Testis (tissue), 3 donors: ENCODE measurements around the gene EMILIN2. TPM values are rescaled to one million over a fixed set of nuclear protein-coding genes. Genes with fewer than 3 reads are reported as not detected.
A peak's percentile ranks its signal among the peaks of the same experiment; 100 is the strongest.

Source experiments
- DNase-seq: peaks from one replicate; pipeline ENCODE4 v3.0.0-alpha.2; 2019
- H3K27ac ChIP-seq, 2 donors: fragments of 200-600 bp; sonication (generic); one replicate each; pipeline ENCODE4 v1.5.1; 2019
- H3K27me3 ChIP-seq: fragments of 200-600 bp; sonication (generic); one replicate; pipeline ENCODE4 v1.5.1; 2019
- H3K36me3 ChIP-seq: fragments of 200-600 bp; sonication (generic); one replicate; pipeline ENCODE4 v1.5.1; 2017; ENCODE audit warnings: low read depth; ENCODE audit errors: missing control alignments
- H3K4me1 ChIP-seq: fragments of 200-600 bp; sonication (generic); one replicate; pipeline ENCODE4 v1.5.1; 2019
- H3K4me3 ChIP-seq, 2 donors: fragments of 200-600 bp; sonication (generic); one replicate each; pipeline ENCODE4 v1.5.1; 2017 to 2019
- H3K9me3 ChIP-seq: fragments of 200-600 bp; sonication (generic); one replicate; pipeline ENCODE4 v1.5.1; 2017
- POLR2A ChIP-seq: fragments of 450-650 bp; IDR thresholded peaks from one replicate; pipeline ENCODE4 v1.6.1; 2017; ENCODE audit warnings: antibody characterized with exemption, mild to moderate bottlenecking, moderate library complexity
- WGBS, 2 donors: methylation state at CpG; one replicate each; pipeline ENCODE4 v1.1.5; 2018; 5-methylcytosine and 5-hydroxymethylcytosine counted together
- intact Hi-C: fragments of 100-400 bp; cut with DNase I; formaldehyde crosslinking; loops from one replicate; pipeline ENCODE4 v1.15.1; 2023; ENCODE audit warnings: low total_unique reads
- polyA plus RNA-seq: library from polyadenylated mRNA; stranded (reverse); fragments of 350-450 nt; fragmentation: Illumina TruSeq; extraction: RNeasy Lipid Tissue Mini Kit (QIAGEN cat#74804); gene quantifications from one replicate; pipeline ENCODE4 v1.2.3, GENCODE V29; 2014; ENCODE audit warnings: low read depth, low replicate concordance; ENCODE audit not compliant: insufficient read depth
- total RNA-seq, 2 donors: library from RNA; depleted of rRNA; stranded (reverse); fragments of >200 nt; gene quantifications; one replicate each; pipeline ENCODE4 v1.2.3, GENCODE V29; 2016
- TF ChIP-seq, protein P1 (sequence below), 3 experiments: fragments of 450-650 bp in 2 of 3; fragments of 200-600 bp in 1 of 3; sonication (generic) in 1 of 3; IDR thresholded peaks; one replicate each; pipeline ENCODE4 v1.5.1; 2016 to 2019; ENCODE audit warnings: antibody characterized with exemption in 3 of 3, mild to moderate bottlenecking in 2 of 3, moderate library complexity in 1 of 3

The EMILIN2 gene
- total and polyA plus RNA-seq, 3 donors from 2014 or later = 21.4 to 34.1 (median 26.4) TPM

DNA sequence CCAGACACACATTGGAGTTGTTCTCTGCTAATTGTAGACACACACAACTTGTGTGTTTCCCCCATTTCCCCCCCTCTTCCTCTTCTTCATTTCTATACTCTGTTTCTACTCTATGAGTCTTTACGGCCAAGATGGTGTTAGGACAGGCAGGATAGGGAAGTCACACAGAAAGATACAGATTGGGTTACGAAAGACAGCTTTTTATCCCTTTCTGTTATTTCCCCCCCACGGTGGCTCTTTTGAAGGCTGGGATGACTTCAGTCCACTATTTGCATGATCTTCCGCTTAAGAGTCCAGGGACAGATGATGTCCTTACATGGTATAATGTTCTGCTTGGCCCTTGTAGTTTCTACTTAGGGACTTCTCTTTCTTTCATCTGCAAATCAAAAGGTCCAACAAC lies 1.6 kb upstream of the EMILIN2 start:
- no peaks in the 10 kb centered on the region for H3K27me3 ChIP-seq
- intact Hi-C loops = no loop called here
- WGBS, 2 donors = 80 to 87% methylated on average over 4 of the region's 4 CpGs

DNA sequence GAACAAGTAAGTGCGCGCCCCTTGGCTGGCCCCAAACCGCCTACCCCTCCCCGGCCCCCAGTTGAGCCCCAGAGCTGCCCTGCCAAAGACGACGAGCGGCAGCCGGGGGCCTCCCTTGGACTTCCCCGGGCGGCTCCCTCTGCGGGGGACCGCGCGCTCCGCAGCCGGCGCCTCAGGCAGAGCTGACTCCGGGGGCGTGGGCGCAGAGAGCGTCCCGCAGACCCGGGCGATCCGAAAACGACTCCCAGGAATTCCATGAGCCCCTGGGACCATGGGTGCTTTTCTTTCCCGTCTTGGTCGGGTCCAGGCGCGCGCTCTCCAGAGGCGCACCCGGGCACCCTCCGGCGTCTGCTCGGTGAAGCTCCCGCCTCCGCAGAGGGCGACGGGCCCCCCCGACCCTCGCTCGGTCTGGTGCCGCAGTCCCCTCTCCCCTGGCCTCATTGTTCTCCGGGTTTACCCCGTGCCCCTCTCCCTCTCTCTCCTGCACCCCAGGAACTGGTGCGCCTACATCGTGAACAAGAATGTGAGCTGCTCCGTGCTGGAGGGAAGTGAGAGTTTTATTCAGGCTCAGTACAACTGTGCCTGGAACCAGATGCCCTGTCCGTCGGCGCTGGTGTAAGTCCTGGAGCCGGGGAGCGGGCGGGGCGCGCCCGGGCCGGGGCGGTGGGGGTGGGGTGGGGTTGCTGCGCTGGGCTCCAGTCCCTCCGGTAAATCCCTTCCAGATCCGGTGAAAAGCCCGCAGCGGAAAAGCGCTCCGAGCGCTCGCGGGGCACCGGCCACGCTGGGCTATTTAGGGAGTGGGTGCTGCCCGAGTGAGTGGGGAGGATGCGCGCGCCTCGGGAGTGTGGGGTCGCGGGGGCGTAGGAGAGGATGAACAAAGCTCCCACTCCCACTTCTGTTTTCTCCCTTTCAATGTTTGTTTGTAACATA lies 776 bp downstream of the EMILIN2 start:
- Histone ChIP-seq H3K4me1 (peaks cover 11% of the 10 kb centered on the region), H3K4me3 (peak overlapping the region; percentile 46 to 67), H3K27me3 (no peaks in the 10 kb centered on the region), H3K36me3 (no peaks in the 10 kb centered on the region), H3K9me3 (no peaks in the 10 kb centered on the region), H3K27ac (peak overlapping the region; percentile 75 to 77)
- intact Hi-C loops = no loop called here
- 0 to 1% methylated on average over 25 to 62 of the region's 80 CpGs for WGBS, 2 donors
- DNase-seq = peak; percentile 24
- no peak for TF ChIP-seq POLR2A
- TF ChIP-seq, protein P1, sequence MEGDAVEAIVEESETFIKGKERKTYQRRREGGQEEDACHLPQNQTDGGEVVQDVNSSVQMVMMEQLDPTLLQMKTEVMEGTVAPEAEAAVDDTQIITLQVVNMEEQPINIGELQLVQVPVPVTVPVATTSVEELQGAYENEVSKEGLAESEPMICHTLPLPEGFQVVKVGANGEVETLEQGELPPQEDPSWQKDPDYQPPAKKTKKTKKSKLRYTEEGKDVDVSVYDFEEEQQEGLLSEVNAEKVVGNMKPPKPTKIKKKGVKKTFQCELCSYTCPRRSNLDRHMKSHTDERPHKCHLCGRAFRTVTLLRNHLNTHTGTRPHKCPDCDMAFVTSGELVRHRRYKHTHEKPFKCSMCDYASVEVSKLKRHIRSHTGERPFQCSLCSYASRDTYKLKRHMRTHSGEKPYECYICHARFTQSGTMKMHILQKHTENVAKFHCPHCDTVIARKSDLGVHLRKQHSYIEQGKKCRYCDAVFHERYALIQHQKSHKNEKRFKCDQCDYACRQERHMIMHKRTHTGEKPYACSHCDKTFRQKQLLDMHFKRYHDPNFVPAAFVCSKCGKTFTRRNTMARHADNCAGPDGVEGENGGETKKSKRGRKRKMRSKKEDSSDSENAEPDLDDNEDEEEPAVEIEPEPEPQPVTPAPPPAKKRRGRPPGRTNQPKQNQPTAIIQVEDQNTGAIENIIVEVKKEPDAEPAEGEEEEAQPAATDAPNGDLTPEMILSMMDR (IDR thresholded peaks at IDR 0.05) = no peak

More for the DNA sequence above, 1.6 kb upstream of the EMILIN2 start:
- no peak overlapping the region for H3K27ac ChIP-seq
- H3K4me1 ChIP-seq = peaks cover 11% of the 10 kb centered on the region
- H3K4me3 ChIP-seq = no peak overlapping the region
- no peaks in the 10 kb centered on the region for H3K36me3 ChIP-seq
- no peak for DNase-seq
- no peaks in the 10 kb centered on the region for H3K9me3 ChIP-seq
- TF ChIP-seq, protein P1 (IDR thresholded peaks at IDR 0.05) = no peak
- TF ChIP-seq POLR2A = no peak

DNA sequence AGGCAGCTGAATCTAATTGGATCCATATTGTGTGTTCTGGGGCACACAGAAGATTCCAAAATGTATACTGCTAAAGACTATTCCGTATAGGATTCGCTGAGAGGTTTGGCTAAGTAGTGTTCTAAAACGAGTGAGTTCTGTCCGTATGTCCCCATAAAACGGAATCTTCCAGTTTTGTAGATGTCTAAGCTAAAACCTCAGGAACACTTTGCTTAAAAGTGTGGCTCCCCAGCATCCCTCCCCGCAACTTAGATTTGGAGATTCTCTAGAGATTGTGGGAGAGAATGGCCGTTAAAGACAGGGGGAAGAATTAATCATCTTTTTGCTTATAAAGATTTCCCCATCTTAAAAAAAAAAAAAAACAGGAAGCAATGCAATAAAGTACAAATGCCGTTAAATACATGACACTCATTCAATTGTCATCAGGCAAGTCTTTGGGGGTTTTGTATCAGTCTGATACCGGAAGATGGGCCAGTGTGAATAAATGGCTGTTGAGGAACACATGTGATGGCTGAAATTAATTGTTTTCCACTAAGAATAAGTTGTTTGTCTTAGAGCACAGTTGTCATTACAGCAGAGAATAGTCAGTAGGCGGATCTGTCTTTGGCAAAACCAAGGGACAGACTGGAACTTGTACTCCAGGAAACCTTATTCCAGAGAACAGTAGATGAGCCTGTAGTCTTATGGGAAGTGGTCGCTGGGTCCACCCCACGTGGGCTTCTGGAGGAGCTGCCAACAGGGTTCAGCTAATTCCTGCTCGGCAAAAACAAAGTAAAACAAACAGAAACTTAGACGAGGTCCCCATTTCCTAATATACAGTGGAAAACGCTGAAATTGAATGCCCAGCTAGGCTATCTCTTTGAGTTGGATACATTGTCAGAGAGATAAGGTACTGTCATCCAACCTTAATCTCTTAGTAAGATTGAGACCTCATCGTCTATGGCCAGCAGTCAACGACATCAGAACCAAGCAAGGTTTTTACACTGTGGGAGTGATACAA lies 1.7 kb downstream of the EMILIN2 start:
- no peak for TF ChIP-seq POLR2A
- TF ChIP-seq, protein P1 (IDR thresholded peaks at IDR 0.05) = no peak
- 25 to 27% methylated on average over 17 of the region's 17 CpGs for WGBS, 2 donors
- DNase-seq = no peak
- Histone ChIP-seq H3K4me3 (peak overlapping the region; percentile 46 to 67), H3K36me3 (no peaks in the 10 kb centered on the region), H3K9me3 (no peaks in the 10 kb centered on the region), H3K27me3 (no peaks in the 10 kb centered on the region), H3K27ac (peak overlapping the region in 1 of 2 donors; percentile 77), H3K4me1 (peaks cover 11% of the 10 kb centered on the region)
- intact Hi-C loops = no loop called here

DNA sequence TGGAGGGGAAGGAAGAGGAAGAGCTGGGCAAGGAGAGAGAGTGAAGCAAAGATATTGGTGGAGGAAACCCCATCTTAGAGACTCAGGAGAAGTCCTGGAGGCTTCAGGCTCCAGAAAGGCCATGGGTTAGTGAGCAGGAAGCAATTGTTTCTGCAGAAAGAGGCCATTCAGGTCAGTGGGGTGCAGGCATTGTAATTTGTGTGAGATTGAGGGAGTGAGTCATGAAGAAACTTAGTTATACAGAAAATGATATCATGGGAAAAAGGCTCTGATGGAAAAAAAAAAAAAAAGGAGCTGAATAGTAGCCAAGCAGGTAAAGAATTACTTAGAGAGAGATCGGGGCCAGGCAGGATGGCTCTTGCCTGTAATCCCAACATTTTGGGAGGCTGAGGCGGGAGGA lies 4.0 kb downstream of the EMILIN2 start:
- TF ChIP-seq POLR2A = no peak
- TF ChIP-seq, protein P1 (IDR thresholded peaks at IDR 0.05) = no peak
- peaks cover 24% of the 10 kb centered on the region for H3K4me1 ChIP-seq
- H3K9me3 ChIP-seq = no peaks in the 10 kb centered on the region
- no peak for DNase-seq
- H3K27ac ChIP-seq = no peak overlapping the region
- 94 to 100% methylated on average over 2 of the region's 2 CpGs for WGBS, 2 donors
- no peaks in the 10 kb centered on the region for H3K27me3 ChIP-seq
- intact Hi-C loops = no loop called here
- H3K4me3 ChIP-seq = no peak overlapping the region
- no peaks in the 10 kb centered on the region for H3K36me3 ChIP-seq
